RKO (cell line): ENCODE data around the gene FAM13A.
"Not testable (repeated sequence)": the region's sequence is repeated elsewhere in the genome, so short reads cannot be mapped to it uniquely, and the experiment has no call there.

Experiments used
- DNase-seq: peaks from one replicate; pipeline ENCODE4 v3.0.0-alpha.2; 2016; ENCODE audit warnings: low spot score

FAM13A gene

DNA sequence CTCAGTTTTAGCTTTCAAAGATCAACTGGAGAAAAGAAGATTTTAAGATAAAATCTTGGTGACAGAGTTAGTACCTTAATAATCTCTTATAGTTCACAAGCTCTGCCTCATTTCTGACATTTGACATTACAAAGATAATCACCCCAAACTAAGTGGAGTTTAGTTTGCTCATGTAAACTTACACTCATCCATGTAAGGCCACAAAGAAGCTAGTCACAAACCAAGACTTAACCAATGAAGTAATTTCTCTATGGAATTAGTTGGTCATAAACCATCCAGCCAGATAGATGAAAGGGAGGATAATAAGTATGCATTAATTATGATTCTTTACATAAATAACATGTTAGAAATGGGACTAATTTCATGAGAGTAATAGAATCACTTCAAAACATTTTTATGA is 159.2 kb downstream of the FAM13A start:
- no peak for DNase-seq

- DNase-seq = peak; percentile 66
These were observed 159.8 kb downstream of the FAM13A start for GRCh38 chr4:88897180-88897579.

DNA sequence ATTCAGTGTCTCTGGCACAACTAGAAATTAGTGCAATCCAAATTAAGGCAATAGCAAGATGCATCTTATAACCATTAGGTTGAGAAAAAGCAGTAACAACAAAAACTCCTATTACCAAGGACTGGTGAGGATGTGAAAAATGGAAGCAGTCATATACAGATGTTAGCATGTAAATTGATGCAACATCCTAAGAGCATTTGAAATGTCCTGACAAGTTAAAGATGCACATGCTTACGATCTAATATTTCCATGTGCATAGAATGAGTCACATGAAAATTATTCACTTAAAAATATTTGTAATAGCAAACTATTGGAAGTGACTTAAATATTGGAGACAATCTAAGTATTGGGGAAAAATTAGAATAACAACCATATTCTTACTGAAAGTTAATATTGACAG is 163.0 kb downstream of the FAM13A start:
- DNase-seq = no peak

DNA sequence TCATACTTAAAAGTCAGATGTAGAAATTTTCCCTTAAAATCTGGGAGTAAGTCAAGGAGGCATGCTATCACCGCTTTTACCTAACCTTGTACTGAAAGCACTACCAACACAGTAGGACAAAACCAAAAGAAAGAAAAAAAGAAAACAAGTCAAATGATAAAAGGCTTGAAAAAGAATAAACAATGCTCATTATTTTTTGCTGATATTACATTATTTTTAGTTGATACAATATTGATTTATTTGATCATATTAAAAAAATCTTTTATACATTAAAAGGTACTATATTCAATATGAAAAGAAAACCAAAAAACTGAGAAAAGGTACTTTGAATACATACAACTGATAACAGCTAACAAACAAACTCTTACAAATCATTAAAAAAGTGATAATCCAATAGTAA is 164.3 kb downstream of the FAM13A start:
- DNase-seq = no peak

DNA sequence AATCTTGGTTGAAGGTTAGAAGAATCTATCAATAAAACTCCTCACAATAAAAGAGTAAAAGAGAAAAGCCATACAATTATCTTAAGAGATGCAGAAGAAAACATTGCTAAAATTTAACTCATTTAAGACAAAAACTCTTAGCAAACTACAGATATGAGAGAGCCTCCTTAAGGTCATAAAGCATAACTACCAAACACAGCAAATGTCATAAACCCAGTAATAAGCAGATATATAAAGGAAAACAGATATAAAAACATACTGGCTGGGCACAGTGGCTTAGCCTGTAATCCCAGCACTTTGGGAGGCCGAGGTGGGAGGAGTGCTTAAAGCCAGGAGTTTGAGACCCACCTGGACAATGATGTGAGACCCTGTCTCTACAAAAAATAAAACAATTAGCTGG is 165.3 kb downstream of the FAM13A start:
- no peak for DNase-seq

DNA sequence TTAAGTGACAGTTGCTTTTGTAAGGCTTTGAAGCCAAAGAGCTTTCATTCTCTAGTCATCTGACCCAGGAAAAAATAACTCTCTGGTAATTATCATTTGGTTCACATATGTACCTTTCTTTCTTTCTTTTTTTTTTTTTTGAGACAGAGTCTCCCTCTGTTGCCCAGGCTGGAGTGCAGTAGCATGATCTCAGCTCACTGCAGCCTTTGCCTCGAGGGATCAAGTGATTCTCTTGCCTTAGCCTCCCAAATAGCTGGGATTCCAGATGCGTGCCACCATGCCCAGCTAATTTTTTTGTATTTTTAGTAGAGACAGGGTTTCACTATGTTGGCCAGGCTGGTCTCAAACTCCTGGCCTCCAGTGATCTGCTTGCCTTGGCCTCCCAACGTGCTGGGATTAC is 169.6 kb downstream of the FAM13A start:
- not testable (repeated sequence) for DNase-seq

DNA sequence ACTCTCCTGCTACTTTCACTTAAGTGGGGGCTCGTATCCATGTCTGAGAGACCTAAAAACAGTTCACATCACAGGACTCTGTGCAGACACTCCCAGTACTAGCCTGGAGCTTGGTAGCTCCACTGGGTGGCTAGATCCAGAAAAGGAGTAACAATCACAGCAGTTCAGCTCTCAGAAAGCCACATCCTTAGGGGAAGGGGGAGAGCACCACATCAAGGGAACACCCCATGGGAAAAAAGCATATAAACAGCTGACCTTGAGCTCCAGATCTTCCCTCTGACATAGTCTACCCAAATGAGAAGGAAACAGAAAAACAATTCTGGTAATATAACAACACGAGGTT is 175.8 kb downstream of the FAM13A start:
- no peak for DNase-seq

DNA sequence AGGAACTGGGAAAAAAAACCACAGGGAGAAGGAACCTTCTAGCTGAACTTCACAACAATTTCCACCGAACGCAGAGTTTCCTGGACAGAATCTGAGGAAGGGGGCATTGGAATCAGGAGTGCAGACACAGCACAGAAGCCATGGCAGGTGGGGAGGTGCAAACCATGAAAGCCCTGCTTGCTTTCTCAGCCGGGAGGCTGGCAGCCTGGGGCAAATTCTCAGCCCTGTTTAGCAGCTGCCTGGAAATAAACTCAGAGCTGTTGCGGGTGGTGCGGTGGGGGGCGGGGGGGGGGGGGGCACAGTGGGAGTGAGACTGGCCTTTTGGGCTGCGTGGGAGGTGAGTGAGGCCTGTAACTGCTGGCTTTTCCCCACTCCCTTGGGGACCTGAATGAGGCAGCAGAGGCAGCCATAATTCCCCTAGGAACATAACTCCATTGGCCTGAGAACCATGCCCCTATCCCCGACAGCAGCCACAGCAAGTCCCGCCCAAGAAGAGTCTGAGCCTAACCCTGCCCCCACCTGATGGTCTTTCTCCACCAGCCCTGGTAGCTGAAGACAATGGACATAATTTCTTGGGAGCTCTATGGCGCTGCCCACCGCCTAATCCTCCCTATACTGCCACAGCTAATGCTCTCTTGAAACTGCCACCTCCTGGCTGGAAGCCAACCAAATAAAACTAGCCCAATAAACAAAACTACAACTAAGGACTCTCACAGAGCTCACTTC is 176.3 kb downstream of the FAM13A start:
- DNase-seq = no peak

DNA sequence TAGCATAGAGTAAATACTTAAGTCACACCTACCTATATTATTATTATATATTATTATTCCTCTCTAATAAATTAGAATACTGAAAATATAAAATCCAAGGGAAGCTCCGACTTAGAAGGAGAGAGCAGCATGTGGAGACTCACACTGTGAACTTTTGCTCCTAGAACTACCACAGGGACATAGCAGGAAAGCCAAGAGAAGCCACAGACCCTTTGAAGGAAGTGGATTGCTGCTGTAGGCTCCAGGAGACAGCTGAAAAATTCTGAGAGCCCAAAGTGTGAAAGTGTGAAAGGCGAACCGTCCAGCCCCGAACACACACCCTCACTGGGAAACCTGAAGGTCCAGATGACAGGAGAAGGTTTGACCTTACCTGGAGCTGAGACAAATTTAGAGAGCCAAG is 177.0 kb downstream of the FAM13A start:
- DNase-seq = no peak

DNA sequence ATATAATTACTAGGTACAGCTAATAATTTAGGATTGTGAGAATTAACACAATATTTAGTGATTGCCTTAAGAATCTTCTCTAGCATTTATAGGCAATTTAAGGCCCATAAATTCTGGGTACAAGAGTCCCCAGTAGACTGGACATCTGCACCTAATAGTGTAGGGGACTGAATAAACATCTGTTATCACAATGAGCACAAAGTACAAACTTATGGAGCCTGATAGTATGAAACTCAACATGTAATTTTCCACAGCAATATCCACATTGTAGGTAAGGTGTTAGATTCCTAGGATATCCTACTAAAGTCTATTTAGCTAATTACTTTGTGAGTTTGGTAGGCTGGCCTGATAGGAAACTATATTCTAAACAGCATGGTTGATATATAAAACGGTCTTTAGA is 178.3 kb downstream of the FAM13A start:
- no peak for DNase-seq

GRCh38 chr4:88870428-88870827 is 186.6 kb downstream of the FAM13A start:
- no peak for DNase-seq

GRCh38 chr4:88868510-88868909 is 188.5 kb downstream of the FAM13A start:
- no peak for DNase-seq

DNA sequence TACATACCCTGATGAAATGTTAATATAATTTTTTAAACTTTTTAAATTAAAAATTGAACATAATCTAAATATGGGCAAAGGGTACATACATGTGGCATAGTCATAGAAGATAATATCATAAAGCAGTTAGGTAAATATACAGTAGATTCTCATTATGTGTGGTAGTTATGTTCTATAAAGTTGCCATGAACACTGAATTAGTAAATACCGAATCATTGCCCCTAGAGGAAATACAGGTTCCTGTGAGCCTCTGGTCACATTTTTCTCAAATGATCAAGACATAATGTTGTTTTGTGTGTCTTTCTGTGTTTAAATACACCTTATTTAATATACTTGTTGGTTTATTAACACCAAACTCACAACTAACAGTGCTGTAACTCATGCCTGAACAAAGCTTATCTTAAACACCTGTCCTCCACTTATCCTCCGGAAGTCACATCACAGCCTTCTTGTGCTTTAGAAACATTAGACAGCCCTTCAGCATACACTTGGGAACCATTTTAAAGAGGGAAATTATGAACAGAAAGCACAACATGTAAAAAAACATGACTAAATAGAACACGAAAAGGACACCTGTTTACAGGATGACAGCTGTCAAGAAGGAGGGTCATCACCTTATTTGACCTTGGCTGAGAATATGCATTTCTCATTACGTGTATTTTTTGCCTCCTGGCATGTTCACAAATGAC is 190.0 kb downstream of the FAM13A start:
- peak; percentile 45 for DNase-seq

GRCh38 chr4:88865466-88865865 is 191.5 kb downstream of the FAM13A start:
- no peak for DNase-seq

DNA sequence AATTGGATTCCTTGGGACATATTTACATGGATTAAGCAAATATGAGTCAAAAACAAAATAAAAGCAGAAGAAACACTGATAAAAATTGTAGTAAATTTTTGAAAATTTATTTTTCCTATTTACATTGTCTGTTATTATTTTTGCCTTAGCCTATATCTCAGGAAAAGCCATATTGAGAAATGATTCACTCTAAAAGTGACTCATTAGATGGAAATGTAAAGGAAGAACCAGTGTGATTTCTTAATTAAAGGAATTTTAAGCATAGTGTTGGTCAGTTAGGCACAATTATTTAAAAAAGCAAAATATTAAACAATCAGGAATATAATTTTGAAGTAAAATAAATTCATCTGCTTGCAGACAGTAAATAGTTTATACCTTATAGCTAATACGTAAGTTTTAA is 191.9 kb downstream of the FAM13A start:
- peak; percentile 35 for DNase-seq

DNA sequence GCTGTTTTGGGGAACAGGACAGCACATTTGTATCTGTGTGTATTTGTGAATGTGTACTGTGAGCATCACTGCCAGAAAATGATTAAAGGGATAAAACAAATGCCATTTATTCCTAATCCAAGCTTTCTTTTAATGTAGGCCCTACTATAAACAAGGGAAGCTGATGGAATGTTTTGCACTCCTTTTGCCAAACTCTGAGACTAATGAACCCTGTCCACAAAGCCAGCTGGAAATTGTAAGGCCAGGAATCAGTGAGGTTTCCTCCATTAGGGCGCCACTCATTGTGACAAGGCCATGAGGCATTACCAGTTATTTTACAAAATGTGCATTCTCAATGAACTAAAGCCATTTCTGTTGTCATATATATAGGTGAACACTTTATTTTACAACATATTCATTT is 196.4 kb downstream of the FAM13A start:
- no peak for DNase-seq

- DNase-seq = no peak
These were observed 197.7 kb downstream of the FAM13A start for GRCh38 chr4:88859191-88859812.

DNA sequence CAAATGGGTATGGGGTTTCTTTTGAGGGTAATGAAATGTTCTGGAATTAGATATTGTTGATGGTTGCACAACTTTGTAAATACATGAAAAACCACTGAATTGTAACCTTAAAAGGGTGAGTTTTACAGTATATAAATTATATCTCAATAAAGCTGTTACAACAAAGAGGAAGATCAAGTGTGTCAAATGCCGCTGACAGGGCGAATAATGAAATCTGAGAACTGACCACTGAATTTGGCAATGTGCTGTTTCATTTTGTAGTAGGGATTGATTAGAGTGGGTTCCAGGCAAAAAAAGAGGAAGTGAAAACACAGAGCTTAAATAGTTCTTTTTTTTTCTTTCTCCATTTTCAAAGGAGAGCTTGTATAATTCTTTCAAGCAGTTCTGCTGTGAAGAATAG is 198.2 kb downstream of the FAM13A start:
- no peak for DNase-seq

DNA sequence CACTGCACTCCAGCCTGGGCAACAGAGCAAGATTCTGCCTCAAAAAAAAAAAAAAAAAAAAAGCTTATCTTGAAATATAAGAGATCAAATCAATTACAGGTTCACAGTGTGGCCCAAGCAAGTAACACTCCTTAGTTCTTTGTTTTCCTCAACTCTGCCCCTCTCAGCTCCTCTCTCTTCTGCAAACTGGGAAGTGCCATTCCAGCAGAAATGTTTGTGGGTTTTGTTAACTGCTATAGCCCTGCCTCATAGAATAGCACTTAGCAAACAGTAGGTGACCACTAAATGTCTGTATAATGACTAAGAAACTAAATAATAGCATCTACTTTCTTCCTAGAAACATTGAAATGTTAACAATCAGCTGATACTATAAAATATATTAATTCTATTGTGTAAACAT is 199.4 kb downstream of the FAM13A start:
- DNase-seq = no peak

DNA sequence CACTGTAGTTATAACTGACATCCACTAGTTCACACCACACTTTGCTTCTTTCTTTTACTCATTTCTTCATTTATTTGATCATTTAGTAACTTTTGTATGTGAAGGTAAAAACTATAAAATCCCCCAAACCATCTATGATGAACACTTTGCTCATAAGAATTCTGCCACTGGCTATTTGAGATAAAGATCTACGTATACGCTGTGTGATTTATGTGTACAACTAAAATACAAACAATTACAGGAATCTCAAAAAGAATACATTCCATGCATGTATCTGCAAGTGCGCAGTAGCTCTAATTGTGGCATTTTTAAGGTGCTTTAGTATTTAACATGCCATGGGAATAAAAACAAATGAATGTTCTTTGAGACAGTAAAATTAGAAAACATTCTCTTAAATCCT is 202.5 kb downstream of the FAM13A start:
- DNase-seq = no peak

- DNase-seq = not testable (repeated sequence)
These were observed 203.4 kb downstream of the FAM13A start for GRCh38 chr4:88853583-88853982.

- DNase-seq = no peak
These were observed 210.7 kb downstream of the FAM13A start for GRCh38 chr4:88846206-88846790.

DNA sequence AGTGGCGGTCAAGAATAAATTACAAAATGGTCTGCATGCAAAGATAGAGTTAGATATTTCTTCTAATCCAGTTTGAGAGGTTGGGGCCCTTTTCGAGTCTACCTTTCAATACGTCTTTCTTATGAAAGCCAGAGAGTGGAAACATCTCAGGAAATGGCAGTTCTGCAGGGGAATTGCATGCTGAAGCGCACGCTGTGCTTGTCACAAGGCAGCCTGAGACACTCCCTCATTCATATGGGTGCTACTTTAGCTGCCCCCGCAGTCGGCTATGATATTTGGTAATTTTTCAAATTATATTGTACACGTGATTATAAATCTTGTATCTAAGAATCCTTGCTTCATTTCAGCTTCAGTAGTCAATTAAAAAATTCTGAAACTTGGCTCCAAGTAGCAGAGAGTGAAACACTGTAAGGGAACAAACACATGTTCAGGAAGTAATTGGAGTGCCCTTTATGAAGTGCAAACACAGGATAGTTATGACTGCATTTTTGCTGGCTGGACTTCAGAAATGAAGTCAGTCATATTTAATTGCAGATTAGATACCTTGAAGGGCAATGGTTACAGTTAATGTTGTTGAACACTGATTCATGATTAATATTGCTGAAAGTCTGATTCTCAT is 213.8 kb downstream of the FAM13A start:
- no peak for DNase-seq
